Trophoblast cell (in vitro differentiated cells and primary cell): ENCODE measurements around the gene SYTL1.
"Not testable (repeated sequence)": the region's sequence is repeated elsewhere in the genome, so short reads cannot be mapped to it uniquely, and the experiment has no call there.

Experiments used
- DNase-seq, 2 donors: peaks; one replicate each; pipeline ENCODE4 v3.0.0-alpha.2; 2016
- H2AFZ ChIP-seq: 2 replicates; pipeline ENCODE4 v1.6.1; 2013; ENCODE audit warnings: low read length, moderate library complexity, mild to moderate bottlenecking; ENCODE audit not compliant: insufficient read depth, poor library complexity
- H2AK5ac ChIP-seq: 2 replicates; pipeline ENCODE4 v1.6.1; 2013; ENCODE audit warnings: mild to moderate bottlenecking, low read length
- H2BK120ac ChIP-seq: 2 replicates; pipeline ENCODE4 v1.6.1; 2013; ENCODE audit warnings: low read length, mild to moderate bottlenecking, moderate library complexity; ENCODE audit not compliant: insufficient read depth, poor library complexity
- H2BK12ac ChIP-seq: 2 replicates; pipeline ENCODE4 v1.6.1; 2013; ENCODE audit warnings: mild to moderate bottlenecking, low read length, moderate library complexity
- H2BK5ac ChIP-seq: 2 replicates; pipeline ENCODE4 v1.6.1; 2013; ENCODE audit warnings: low read length, low read depth, moderate library complexity, mild to moderate bottlenecking; ENCODE audit not compliant: poor library complexity
- H3K14ac ChIP-seq: 2 replicates; pipeline ENCODE4 v1.6.1; 2013; ENCODE audit warnings: mild to moderate bottlenecking, low read length
- H3K18ac ChIP-seq: 2 replicates; pipeline ENCODE4 v1.6.1; 2013; ENCODE audit warnings: mild to moderate bottlenecking, low read length
- H3K23ac ChIP-seq: 2 replicates; pipeline ENCODE4 v1.6.1; 2013; ENCODE audit warnings: low read length
- H3K27ac ChIP-seq: 2 replicates; pipeline ENCODE4 v1.5.1; 2013; ENCODE audit warnings: low read depth, mild to moderate bottlenecking, inconsistent platforms, low read length, moderate library complexity
- H3K27me3 ChIP-seq: 2 replicates; pipeline ENCODE4 v1.6.1; 2013; ENCODE audit warnings: inconsistent platforms, mild to moderate bottlenecking, low read length, moderate library complexity; ENCODE audit not compliant: insufficient read depth
- H3K36me3 ChIP-seq, 2 experiments: 1 replicate in 1 of 2; 2 replicates in 1 of 2; pipeline ENCODE4 v1.6.1; 2013; ENCODE audit warnings: low read length in 2 of 2, mild to moderate bottlenecking in 2 of 2, moderate library complexity in 1 of 2; ENCODE audit not compliant: insufficient read depth in 2 of 2, control insufficient read depth in 1 of 2
- H3K4ac ChIP-seq: 2 replicates; pipeline ENCODE4 v1.6.1; 2013; ENCODE audit warnings: low read depth, mild to moderate bottlenecking, low read length, moderate library complexity
- H3K4me1 ChIP-seq, 2 experiments: 1 replicate in 1 of 2; 2 replicates in 1 of 2; pipeline ENCODE4 v1.6.1; 2013; ENCODE audit warnings: low read length in 2 of 2, mild to moderate bottlenecking in 2 of 2, moderate library complexity in 1 of 2; ENCODE audit not compliant: insufficient read depth in 2 of 2, control insufficient read depth in 1 of 2
- H3K4me2 ChIP-seq: 2 replicates; pipeline ENCODE4 v1.6.1; 2013; ENCODE audit warnings: inconsistent platforms, mild to moderate bottlenecking, low read length, moderate library complexity
- H3K4me3 ChIP-seq: 2 replicates; pipeline ENCODE4 v1.5.1; 2013; ENCODE audit warnings: mild to moderate bottlenecking, low read depth, low read length, inconsistent platforms
- H3K79me1 ChIP-seq: one replicate; pipeline ENCODE4 v1.6.1; 2013; ENCODE audit warnings: low read length
- H3K79me2 ChIP-seq: 2 replicates; pipeline ENCODE4 v1.6.1; 2013; ENCODE audit warnings: low read length, mild to moderate bottlenecking; ENCODE audit not compliant: control insufficient read depth, insufficient read depth, poor library complexity
- H3K9ac ChIP-seq: 2 replicates; pipeline ENCODE4 v1.6.1; 2013; ENCODE audit warnings: mild to moderate bottlenecking, low read length
- H3K9me3 ChIP-seq: 2 replicates; pipeline ENCODE4 v1.6.1; 2013; ENCODE audit warnings: low read depth, mild to moderate bottlenecking, control low read depth, inconsistent platforms, low read length; ENCODE audit not compliant: insufficient read depth
- H4K12ac ChIP-seq: 2 replicates; pipeline ENCODE4 v1.6.1; 2013; ENCODE audit warnings: low read depth, mild to moderate bottlenecking, low read length, moderate library complexity
- H4K8ac ChIP-seq: 2 replicates; pipeline ENCODE4 v1.6.1; 2013; ENCODE audit warnings: low read depth, mild to moderate bottlenecking, low read length, moderate library complexity
- H4K91ac ChIP-seq: one replicate; pipeline ENCODE4 v1.6.1; 2013; ENCODE audit warnings: low read depth, mild to moderate bottlenecking, low read length, moderate library complexity
- WGBS: extraction: QIAGEN DNeasy Blood & Tissue Kit; methylation state at CpG from one replicate; pipeline ENCODE4 v1.1.7; 2013; ENCODE audit warnings: missing lambda C conversion rate; ENCODE audit not compliant: insufficient read length, insufficient coverage; ENCODE audit errors: extremely low coverage; 5-methylcytosine and 5-hydroxymethylcytosine counted together

Gene SYTL1

DNA sequence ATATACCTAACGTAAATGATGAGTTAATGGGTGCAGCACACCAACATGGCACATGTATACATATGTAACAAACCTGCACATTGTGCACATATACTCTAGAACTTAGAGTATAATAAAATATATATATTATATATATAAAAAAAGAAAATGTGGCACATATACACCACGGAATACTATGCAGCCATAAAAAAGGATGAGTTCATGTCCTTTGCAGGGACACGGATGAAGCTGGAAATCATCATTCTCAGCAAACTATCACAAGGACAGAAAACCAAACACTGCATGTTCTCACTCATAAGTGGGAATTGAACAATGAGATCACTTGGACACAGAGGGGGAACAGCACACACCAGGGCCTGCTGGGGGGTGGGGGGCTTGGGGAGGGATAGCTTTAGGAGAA lies 43.0 kb downstream of the SYTL1 start:
- not testable (repeated sequence) for H3K36me3 ChIP-seq, DNase-seq, H3K27ac ChIP-seq, H3K4me1 ChIP-seq, H3K79me2 ChIP-seq, H3K4me3 ChIP-seq, H3K14ac ChIP-seq, H3K27me3 ChIP-seq, H4K12ac ChIP-seq, H2BK120ac ChIP-seq, H3K79me1 ChIP-seq, H3K18ac ChIP-seq, H3K9ac ChIP-seq, H3K23ac ChIP-seq, H3K9me3 ChIP-seq, H2AFZ ChIP-seq, H2AK5ac ChIP-seq, H3K4me2 ChIP-seq, H2BK12ac ChIP-seq, H3K4ac ChIP-seq, H4K8ac ChIP-seq, H2BK5ac ChIP-seq, H4K91ac ChIP-seq
- WGBS, result no CpG with 5 or more reads among the region's 3 CpGs

DNA sequence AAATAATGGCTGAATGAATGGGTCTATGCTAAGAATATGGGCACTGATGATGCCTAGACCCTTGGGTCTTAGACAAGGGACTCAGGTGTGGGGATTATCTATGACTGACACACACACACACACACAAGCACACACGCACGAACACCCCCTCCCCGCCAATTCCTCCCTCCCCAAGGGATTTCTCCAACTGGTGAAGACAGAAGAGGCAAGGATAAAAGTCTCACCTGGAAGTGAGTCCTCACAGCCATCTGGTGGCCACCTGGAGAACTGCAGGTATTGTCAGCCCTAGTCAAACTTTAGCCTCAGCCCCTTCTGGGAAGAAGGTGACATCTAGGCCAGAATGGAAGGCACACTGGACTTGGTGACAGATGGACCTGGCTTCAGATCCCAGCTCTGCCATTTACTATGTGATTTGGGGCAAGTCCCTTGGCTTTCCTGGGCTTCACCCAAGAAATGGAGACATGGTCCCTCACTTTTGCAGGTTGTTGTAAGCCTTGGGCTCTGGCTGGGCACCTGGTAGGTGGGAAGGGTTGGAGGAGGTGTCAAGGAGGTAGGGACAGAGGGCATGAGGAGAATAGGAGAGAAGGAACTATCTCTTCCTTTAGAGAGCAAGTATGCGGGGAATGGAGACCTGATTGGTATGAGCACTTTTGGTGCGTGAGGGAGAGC lies 46.6 kb downstream of the SYTL1 start:
- Histone ChIP-seq H3K4me3 (no peak overlapping the region), H3K4me1 (peaks cover 2 to 13% of the 10 kb centered on the region in 2 experiments), H3K36me3 (no peaks in the 10 kb centered on the region), H3K9me3 (no peaks in the 10 kb centered on the region), H3K9ac (no peak overlapping the region), H2BK12ac (no peak overlapping the region), H3K79me2 (no peaks in the 10 kb centered on the region), H2BK120ac (no peak overlapping the region), H4K91ac (no peak overlapping the region), H3K27ac (no peak overlapping the region), H4K8ac (no peak overlapping the region), H3K23ac (no peak overlapping the region), H3K79me1 (peaks cover 2% of the 10 kb centered on the region), H3K18ac (no peak overlapping the region), H3K27me3 (no peaks in the 10 kb centered on the region), H2AFZ (no peak overlapping the region), H3K4ac (no peak overlapping the region), H2AK5ac (no peak overlapping the region), H2BK5ac (no peak overlapping the region), H3K14ac (no peak overlapping the region), H3K4me2 (no peak overlapping the region), H4K12ac (no peak overlapping the region)
- WGBS, result no CpG with 5 or more reads among the region's 5 CpGs
- DNase-seq, result peak; percentile 64 to 91

DNA sequence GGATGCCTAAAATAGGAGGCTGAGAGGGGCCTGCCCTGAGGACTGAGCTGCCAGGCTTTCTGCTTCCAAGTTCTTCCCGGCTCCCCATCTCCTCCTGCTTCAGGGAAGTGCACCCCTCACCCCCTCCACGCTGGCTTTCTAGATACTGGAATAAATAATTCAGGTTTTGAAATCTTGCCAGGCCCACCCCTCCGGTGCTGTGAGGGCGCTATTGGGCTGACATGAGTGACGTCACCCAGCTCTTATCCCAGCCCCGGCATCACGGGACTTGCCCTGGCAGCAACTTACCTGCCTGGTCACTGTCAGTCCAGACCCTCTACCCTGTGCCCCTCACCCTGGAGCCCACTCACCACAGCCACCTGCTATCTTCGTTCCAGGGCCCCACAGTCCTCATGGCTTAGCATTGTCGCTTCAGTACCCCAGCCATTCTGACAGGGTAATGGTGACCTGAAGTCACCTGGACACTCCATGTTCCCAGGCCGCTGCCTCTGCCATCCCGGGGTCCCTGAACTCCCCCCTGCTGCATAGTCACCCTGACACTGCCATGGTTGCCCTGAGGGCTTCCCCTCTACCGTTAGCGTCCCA lies 49.8 kb downstream of the SYTL1 start:
- Histone ChIP-seq H3K4ac (no peak overlapping the region), H3K79me2 (no peaks in the 10 kb centered on the region), H4K91ac (no peak overlapping the region), H4K12ac (no peak overlapping the region), H3K79me1 (peaks cover 2% of the 10 kb centered on the region), H2AFZ (no peak overlapping the region), H3K36me3 (no peaks in the 10 kb centered on the region), H3K9ac (no peak overlapping the region), H3K27me3 (no peaks in the 10 kb centered on the region), H2BK120ac (no peak overlapping the region), H2BK12ac (no peak overlapping the region), H3K4me2 (peak overlapping the region; percentile 93), H3K9me3 (no peaks in the 10 kb centered on the region), H3K27ac (no peak overlapping the region), H3K4me1 (peaks cover 2 to 13% of the 10 kb centered on the region in 2 experiments), H4K8ac (no peak overlapping the region), H2AK5ac (no peak overlapping the region), H3K4me3 (no peak overlapping the region), H3K18ac (no peak overlapping the region), H2BK5ac (no peak overlapping the region), H3K14ac (no peak overlapping the region), H3K23ac (no peak overlapping the region)
- no CpG with 5 or more reads among the region's 13 CpGs for WGBS
- no peak for DNase-seq

DNA sequence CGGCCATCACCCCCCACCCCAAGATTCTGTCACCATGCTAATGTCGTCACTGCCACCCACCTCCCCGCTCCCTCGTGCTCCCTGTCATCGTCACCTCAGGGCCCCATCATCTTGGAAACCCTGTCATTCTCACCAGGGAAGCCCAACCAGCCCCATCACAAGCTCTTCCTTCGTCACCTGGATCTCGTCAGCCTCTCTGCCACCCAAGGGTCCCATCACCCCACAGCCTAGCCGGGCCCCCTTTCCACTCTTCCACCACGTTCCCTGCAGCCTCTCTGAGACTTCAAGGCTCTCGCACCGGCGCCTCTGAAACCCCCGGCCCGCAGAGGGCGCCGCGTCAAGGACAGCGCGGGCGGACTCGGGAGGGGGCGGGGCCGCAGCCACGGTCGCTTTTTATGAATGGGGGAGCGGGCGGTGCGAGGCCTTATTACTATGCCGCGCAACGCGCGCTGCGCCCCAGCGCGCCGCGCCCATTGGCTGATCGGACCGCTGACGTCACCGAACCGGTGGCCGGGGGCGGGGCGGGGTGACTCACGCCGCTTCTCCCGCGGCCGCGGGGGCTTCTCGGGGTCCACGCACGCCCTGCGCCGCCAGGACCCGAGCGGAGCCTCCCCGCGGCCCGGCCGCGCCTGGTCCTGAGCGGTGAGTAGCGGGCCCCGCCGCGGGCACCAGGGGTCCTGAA lies 50.4 kb downstream of the SYTL1 start, which contains the start of gene GPR3:
GPR3 (plus strand) TSS at position 527 of the 682 bp plus-strand sequence. CDS start 1,177 bp downstream, outside the sequence.
- Histone ChIP-seq H3K14ac (no peak within 1 kb of the TSS), H3K4me1 (peaks cover 2 to 13% of the 10 kb centered on the region in 2 experiments), H2BK12ac (no peak within 1 kb of the TSS), H2AK5ac (no peak within 1 kb of the TSS), H3K79me2 (no peaks in the 10 kb centered on the region), H4K91ac (no peak within 1 kb of the TSS), H4K8ac (peak within 1 kb of the TSS; percentile 28), H3K36me3 (no peaks in the 10 kb centered on the region), H2BK5ac (no peak within 1 kb of the TSS), H3K18ac (no peak within 1 kb of the TSS), H2AFZ (peak within 1 kb of the TSS; percentile 64), H4K12ac (no peak within 1 kb of the TSS), H3K4me3 (peak within 1 kb of the TSS; percentile 70), H2BK120ac (no peak within 1 kb of the TSS), H3K4me2 (peak within 1 kb of the TSS; percentile 93), H3K23ac (no peak within 1 kb of the TSS), H3K79me1 (peaks cover 2% of the 10 kb centered on the region), H3K9ac (peak within 1 kb of the TSS; percentile 15), H3K27me3 (no peaks in the 10 kb centered on the region), H3K27ac (no peak within 1 kb of the TSS), H3K4ac (no peak within 1 kb of the TSS), H3K9me3 (no peaks in the 10 kb centered on the region)
- no CpG with 5 or more reads among the region's 69 CpGs for WGBS
- peak; percentile 85 to 92 for DNase-seq
